Caco-2 (cell line): Measurements from ENCODE around the gene PSMD8. TPM values are rescaled to one million over a fixed set of nuclear protein-coding genes. Genes with fewer than 3 reads are reported as not detected.
A peak's percentile ranks its signal among the peaks of the same experiment; 100 is the strongest.

Experiments
- BruUV-seq: library from RNA; stranded (reverse); fragments of 400-500 nt; replicated peaks from 2 replicates; lab custom pipeline; 2021; lab: Mats Ljungman, UMichigan
- CTCF ChIA-PET: fragments of 300-600 bp; sonication (Branson Sonifier 250); formaldehyde crosslinking; loops from one replicate; lab custom pipeline; 2022; ENCODE audit warnings: antibody characterized with exemption; lab: Charles Lee
- POLR2A ChIA-PET: fragments of 300-600 bp; sonication (Branson Sonifier 250); formaldehyde crosslinking; loops from one replicate; lab custom pipeline; 2022; ENCODE audit warnings: antibody characterized with exemption; lab: Charles Lee
- DNase-seq, 2 experiments: peaks; one replicate each; pipeline versions ENCODE4 v3.0.0 to v3.0.0-alpha.2; 2020 to 2022
- H3K27me3 ChIP-seq: replicated peaks from 2 replicates; pipeline ENCODE4 v1.6.0; 2011; ENCODE audit warnings: low read length; ENCODE audit not compliant: control insufficient read depth, insufficient read depth
- H3K36me3 ChIP-seq: 2 replicates; pipeline ENCODE4 v1.5.1; 2011; ENCODE audit warnings: low read length; ENCODE audit not compliant: control insufficient read depth, insufficient read depth
- H3K4me1 ChIP-seq: fragments of 250-450 bp; sonication (Bioruptor Pico); 2 replicates; pipeline ENCODE4 v1.5.1; 2020; ENCODE audit warnings: mild to moderate bottlenecking
- H3K4me3 ChIP-seq: 2 replicates; pipeline ENCODE4 v1.5.1; 2011; ENCODE audit warnings: low read depth, mild to moderate bottlenecking, control low read depth, low read length
- H3K9me3 ChIP-seq: fragments of 250-450 bp; sonication (Bioruptor Pico); 2 replicates; pipeline ENCODE4 v1.5.1; 2020; ENCODE audit warnings: mild to moderate bottlenecking, moderate library complexity
- H3K27ac Mint-ChIP-seq: one replicate; pipeline ENCODE4 v1.8.0; 2022; ENCODE audit warnings: mixed read lengths; ENCODE audit not compliant: unreplicated experiment
- H3K27me3 Mint-ChIP-seq: one replicate; pipeline ENCODE4 v1.8.0; 2022; ENCODE audit warnings: mixed read lengths; ENCODE audit not compliant: insufficient read depth, unreplicated experiment
- H3K36me3 Mint-ChIP-seq: one replicate; pipeline ENCODE4 v1.8.0; 2022; ENCODE audit warnings: mild to moderate bottlenecking, mixed read lengths; ENCODE audit not compliant: insufficient read depth, unreplicated experiment
- H3K4me1 Mint-ChIP-seq: one replicate; pipeline ENCODE4 v1.8.0; 2022; ENCODE audit warnings: low read depth, mixed read lengths; ENCODE audit not compliant: unreplicated experiment
- H3K4me3 Mint-ChIP-seq: one replicate; pipeline ENCODE4 v1.8.0; 2022; ENCODE audit warnings: mild to moderate bottlenecking, moderate library complexity, mixed read lengths; ENCODE audit not compliant: unreplicated experiment
- H3K9me3 Mint-ChIP-seq: one replicate; pipeline ENCODE4 v1.8.0; 2022; ENCODE audit warnings: mixed read lengths; ENCODE audit not compliant: unreplicated experiment
- intact Hi-C: fragments of 100-400 bp; cut with micrococcal nuclease; formaldehyde crosslinking; loops from one replicate; pipeline ENCODE4 v1.10.0; 2022; ENCODE audit not compliant: unreplicated experiment
- total RNA-seq: library from RNA; stranded (reverse); gene quantifications from 2 replicates; pipeline ENCODE4 v1.2.3, GENCODE V29; 2022
- TF ChIP-seq, protein P1 (sequence below), 2 experiments: fragments of 200-600 bp in 1 of 2; IDR thresholded peaks; 1 replicate in 1 of 2; 2 replicates in 1 of 2; pipeline versions ENCODE4 v1.5.1 to v1.8.0; 2011 to 2022; ENCODE audit warnings: antibody characterized with exemption in 1 of 2, control low read depth in 1 of 2, inconsistent platforms in 1 of 2, low read depth in 1 of 2, low read length in 1 of 2, mild to moderate bottlenecking in 1 of 2, moderate library complexity in 1 of 2; ENCODE audit not compliant: insufficient read depth in 1 of 2, severe bottlenecking in 1 of 2, unreplicated experiment in 1 of 2

Gene PSMD8
- total RNA-seq, 1 experiment from 2014 or later, result 264 TPM

- DNase-seq, result peak; percentile 98 to 99
- Histone ChIP-seq H3K36me3 (no peaks in the 10 kb centered on the region), H3K4me1 (peaks cover 10% of the 10 kb centered on the region; the same call in 1 of the 2 replicates), H3K27me3 (no peaks in the 10 kb centered on the region), H3K9me3 (no peaks in the 10 kb centered on the region), H3K4me3 (peak within 1 kb of the TSS; percentile 96)
- Mint-ChIP-seq H3K27ac (peak within 1 kb of the TSS; percentile 97), H3K36me3 (peaks cover 36% of the 10 kb centered on the region), H3K27me3 (peaks cover 5% of the 10 kb centered on the region), H3K4me3 (peak within 1 kb of the TSS; percentile 99), H3K9me3 (no peaks in the 10 kb centered on the region), H3K4me1 (no peaks in the 10 kb centered on the region)
- ChIA-PET CTCF (interaction anchor here (0.5 to 2.3 kb wide), 71 partner anchors 10 to 664 kb away, joined by 3 to 58 read pairs (median 5); partner anchors contain the start of genes ACTN4, CATSPERG, EIF3K and FBXO17), POLR2A (interaction anchor here (0.6 to 1.9 kb wide), 14 partner anchors 9 to 1754 kb away, joined by 3 to 26 read pairs (median 7); partner anchors contain the start of genes ACTN4, ECH1, EIF3K and GGN)
- TF ChIP-seq, protein P1, sequence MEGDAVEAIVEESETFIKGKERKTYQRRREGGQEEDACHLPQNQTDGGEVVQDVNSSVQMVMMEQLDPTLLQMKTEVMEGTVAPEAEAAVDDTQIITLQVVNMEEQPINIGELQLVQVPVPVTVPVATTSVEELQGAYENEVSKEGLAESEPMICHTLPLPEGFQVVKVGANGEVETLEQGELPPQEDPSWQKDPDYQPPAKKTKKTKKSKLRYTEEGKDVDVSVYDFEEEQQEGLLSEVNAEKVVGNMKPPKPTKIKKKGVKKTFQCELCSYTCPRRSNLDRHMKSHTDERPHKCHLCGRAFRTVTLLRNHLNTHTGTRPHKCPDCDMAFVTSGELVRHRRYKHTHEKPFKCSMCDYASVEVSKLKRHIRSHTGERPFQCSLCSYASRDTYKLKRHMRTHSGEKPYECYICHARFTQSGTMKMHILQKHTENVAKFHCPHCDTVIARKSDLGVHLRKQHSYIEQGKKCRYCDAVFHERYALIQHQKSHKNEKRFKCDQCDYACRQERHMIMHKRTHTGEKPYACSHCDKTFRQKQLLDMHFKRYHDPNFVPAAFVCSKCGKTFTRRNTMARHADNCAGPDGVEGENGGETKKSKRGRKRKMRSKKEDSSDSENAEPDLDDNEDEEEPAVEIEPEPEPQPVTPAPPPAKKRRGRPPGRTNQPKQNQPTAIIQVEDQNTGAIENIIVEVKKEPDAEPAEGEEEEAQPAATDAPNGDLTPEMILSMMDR (IDR thresholded peaks at IDR 0.05; ENCODE audit: insufficient read depth in 1 of 2, low read depth in 1 of 2, low read length in 1 of 2, severe bottlenecking in 1 of 2, unreplicated experiment in 1 of 2), result peak; percentile 71 to 97
- intact Hi-C loops, result loop anchor here (1.0 to 2.0 kb wide), 5 partner anchors 15 to 231 kb away; partner anchors contain the start of genes GGN and SPRED3
- BruUV-seq, result no TSS peak
Measured at GRCh38 chr19:38402967-38403674, 28.8 kb downstream of the PSMD8 start, which contains the start of gene FAM98C. Gene FAM98C, plus strand, starts transcription at chr19:38403093. Its CDS starts 61 bp downstream, at chr19:38403154.

- no peak overlapping the region for H3K27ac Mint-ChIP-seq
- H3K4me3 Mint-ChIP-seq, result peak overlapping the region; percentile 32
- H3K36me3 Mint-ChIP-seq, result peaks cover 30% of the 10 kb centered on the region
- H3K27me3 ChIP-seq, result no peaks in the 10 kb centered on the region
- H3K9me3 ChIP-seq, result no peaks in the 10 kb centered on the region
- no peak overlapping the region for H3K4me3 ChIP-seq
- no peak for DNase-seq
- no TSS peak for BruUV-seq
- H3K27me3 Mint-ChIP-seq, result no peaks in the 10 kb centered on the region
- CTCF ChIA-PET, result interaction anchor here (0.6 to 1.6 kb wide), 4 partner anchors 8 to 472 kb away, joined by 3 to 6 read pairs (median 3); no protein-coding TSS in a partner anchor
- POLR2A ChIA-PET, result no interaction called here
- H3K4me1 ChIP-seq, result peaks cover 10% of the 10 kb centered on the region; the same call in 1 of the 2 replicates
- intact Hi-C loops, result no loop called here
- no peaks in the 10 kb centered on the region for H3K36me3 ChIP-seq
- TF ChIP-seq, protein P1 (IDR thresholded peaks at IDR 0.05; ENCODE audit: insufficient read depth in 1 of 2, low read depth in 1 of 2, low read length in 1 of 2, severe bottlenecking in 1 of 2, unreplicated experiment in 1 of 2), result no peak
- no peaks in the 10 kb centered on the region for H3K9me3 Mint-ChIP-seq
- H3K4me1 Mint-ChIP-seq, result no peaks in the 10 kb centered on the region
Measured at GRCh38 chr19:38404858-38405257, 30.5 kb downstream of the PSMD8 start.

- Histone ChIP-seq H3K36me3 (no peaks in the 10 kb centered on the region), H3K27me3 (no peaks in the 10 kb centered on the region), H3K4me3 (no peak overlapping the region), H3K9me3 (no peaks in the 10 kb centered on the region), H3K4me1 (peaks cover 10% of the 10 kb centered on the region; the same call in 1 of the 2 replicates)
- Mint-ChIP-seq H3K4me1 (no peaks in the 10 kb centered on the region), H3K27me3 (no peaks in the 10 kb centered on the region), H3K27ac (no peak overlapping the region), H3K36me3 (peaks cover 30% of the 10 kb centered on the region), H3K4me3 (peak overlapping the region; percentile 32), H3K9me3 (no peaks in the 10 kb centered on the region)
- ChIA-PET CTCF (interaction anchor here (0.6 to 1.6 kb wide), 2 partner anchors 8 to 332 kb away, joined by 3 to 6 read pairs; no protein-coding TSS in a partner anchor), POLR2A (no interaction called here)
- intact Hi-C loops, result no loop called here
- TF ChIP-seq, protein P1 (IDR thresholded peaks at IDR 0.05; ENCODE audit: insufficient read depth in 1 of 2, low read depth in 1 of 2, low read length in 1 of 2, severe bottlenecking in 1 of 2, unreplicated experiment in 1 of 2), result no peak
- no TSS peak for BruUV-seq
- DNase-seq, result no peak
Measured at GRCh38 chr19:38405276-38405675, 30.9 kb downstream of the PSMD8 start.
